ENCODE data around the gene SRRM4. TPM values are rescaled to one million over a fixed set of nuclear protein-coding genes. Genes with fewer than 3 reads are reported as not detected.
"Not testable (repeated sequence)": the region's sequence is repeated elsewhere in the genome, so short reads cannot be mapped to it uniquely, and the experiment has no call there.

SRRM4 gene
- total RNA-seq, 1 donor from 2014 or later, result under 0.01 TPM

- H3K27ac ChIP-seq (ENCODE audit: low read depth, low read length), result no peak overlapping the region
- no peak overlapping the region for H3K4me3 ChIP-seq (ENCODE audit: low read length in 3 of 3)
- peaks cover 5 to 15% (median 8%) of the 10 kb centered on the region in 3 donors for H3K27me3 ChIP-seq (ENCODE audit: control insufficient read depth in 3 of 3, insufficient read depth in 3 of 3, low read length in 3 of 3)
- H3K36me3 ChIP-seq (ENCODE audit: control insufficient read depth in 3 of 3, insufficient read depth in 3 of 3, low read length in 3 of 3), result no peaks in the 10 kb centered on the region
- no peaks in the 10 kb centered on the region for H3K9me3 ChIP-seq (ENCODE audit: control insufficient read depth in 3 of 3, low read length in 3 of 3)
- no peak overlapping the region for H3K9ac ChIP-seq (ENCODE audit: low read depth in 1 of 3, low read length in 3 of 3)
- no peaks in the 10 kb centered on the region for H3K4me1 ChIP-seq (ENCODE audit: control insufficient read depth in 3 of 3, insufficient read depth in 3 of 3, low read length in 3 of 3)
These were observed 43.0 kb downstream of the SRRM4 start for GRCh38 chr12:119024356-119024755.

- H3K27ac ChIP-seq (ENCODE audit: low read depth, low read length), result no peak overlapping the region
- H3K9ac ChIP-seq (ENCODE audit: low read depth in 1 of 3, low read length in 3 of 3), result no peak overlapping the region
- no peaks in the 10 kb centered on the region for H3K36me3 ChIP-seq (ENCODE audit: control insufficient read depth in 3 of 3, insufficient read depth in 3 of 3, low read length in 3 of 3)
- peaks cover 3 to 6% (median 5%) of the 10 kb centered on the region in 3 donors for H3K27me3 ChIP-seq (ENCODE audit: control insufficient read depth in 3 of 3, insufficient read depth in 3 of 3, low read length in 3 of 3)
- H3K9me3 ChIP-seq (ENCODE audit: control insufficient read depth in 3 of 3, low read length in 3 of 3), result no peaks in the 10 kb centered on the region
- H3K4me1 ChIP-seq (ENCODE audit: control insufficient read depth in 3 of 3, insufficient read depth in 3 of 3, low read length in 3 of 3), result no peaks in the 10 kb centered on the region
- no peak overlapping the region for H3K4me3 ChIP-seq (ENCODE audit: low read length in 3 of 3)
These were observed 44.4 kb downstream of the SRRM4 start for GRCh38 chr12:119025786-119026185.

GRCh38 chr12:119033332-119033731, 52.0 kb downstream of the SRRM4 start:
- H3K9ac ChIP-seq (ENCODE audit: low read depth in 1 of 3, low read length in 3 of 3); H3K9me3 ChIP-seq (ENCODE audit: control insufficient read depth in 3 of 3, low read length in 3 of 3); H3K4me3 ChIP-seq (ENCODE audit: low read length in 3 of 3); H3K27ac ChIP-seq (ENCODE audit: low read depth, low read length); H3K27me3 ChIP-seq (ENCODE audit: control insufficient read depth in 3 of 3, insufficient read depth in 3 of 3, low read length in 3 of 3); H3K36me3 ChIP-seq (ENCODE audit: control insufficient read depth in 3 of 3, insufficient read depth in 3 of 3, low read length in 3 of 3); H3K4me1 ChIP-seq (ENCODE audit: control insufficient read depth in 3 of 3, insufficient read depth in 3 of 3, low read length in 3 of 3): not testable (repeated sequence)

GRCh38 chr12:119036878-119037825, 55.8 kb downstream of the SRRM4 start:
- Histone ChIP-seq H3K9me3 (ENCODE audit: control insufficient read depth in 3 of 3, low read length in 3 of 3) (no peaks in the 10 kb centered on the region), H3K4me3 (ENCODE audit: low read length in 3 of 3) (no peak overlapping the region), H3K4me1 (ENCODE audit: control insufficient read depth in 3 of 3, insufficient read depth in 3 of 3, low read length in 3 of 3) (no peaks in the 10 kb centered on the region), H3K9ac (ENCODE audit: low read depth in 1 of 3, low read length in 3 of 3) (no peak overlapping the region), H3K27me3 (ENCODE audit: control insufficient read depth in 3 of 3, insufficient read depth in 3 of 3, low read length in 3 of 3) (no peaks in the 10 kb centered on the region), H3K36me3 (ENCODE audit: control insufficient read depth in 3 of 3, insufficient read depth in 3 of 3, low read length in 3 of 3) (no peaks in the 10 kb centered on the region), H3K27ac (ENCODE audit: low read depth, low read length) (no peak overlapping the region)

- Histone ChIP-seq H3K27ac (ENCODE audit: low read depth, low read length) (no peak overlapping the region), H3K27me3 (ENCODE audit: control insufficient read depth in 3 of 3, insufficient read depth in 3 of 3, low read length in 3 of 3) (no peaks in the 10 kb centered on the region), H3K9ac (ENCODE audit: low read depth in 1 of 3, low read length in 3 of 3) (no peak overlapping the region), H3K4me1 (ENCODE audit: control insufficient read depth in 3 of 3, insufficient read depth in 3 of 3, low read length in 3 of 3) (no peaks in the 10 kb centered on the region), H3K4me3 (ENCODE audit: low read length in 3 of 3) (no peak overlapping the region), H3K9me3 (ENCODE audit: control insufficient read depth in 3 of 3, low read length in 3 of 3) (peaks cover 0 to 2% (median 0%) of the 10 kb centered on the region in 3 donors), H3K36me3 (ENCODE audit: control insufficient read depth in 3 of 3, insufficient read depth in 3 of 3, low read length in 3 of 3) (no peaks in the 10 kb centered on the region)
These were observed 62.8 kb downstream of the SRRM4 start for GRCh38 chr12:119044094-119044493.

- H3K36me3 ChIP-seq (ENCODE audit: control insufficient read depth in 3 of 3, insufficient read depth in 3 of 3, low read length in 3 of 3), result no peaks in the 10 kb centered on the region
- H3K9ac ChIP-seq (ENCODE audit: low read depth in 1 of 3, low read length in 3 of 3), result no peak overlapping the region
- H3K27ac ChIP-seq (ENCODE audit: low read depth, low read length), result no peak overlapping the region
- H3K27me3 ChIP-seq (ENCODE audit: control insufficient read depth in 3 of 3, insufficient read depth in 3 of 3, low read length in 3 of 3), result no peaks in the 10 kb centered on the region
- H3K4me3 ChIP-seq (ENCODE audit: low read length in 3 of 3), result no peak overlapping the region
- no peaks in the 10 kb centered on the region for H3K4me1 ChIP-seq (ENCODE audit: control insufficient read depth in 3 of 3, insufficient read depth in 3 of 3, low read length in 3 of 3)
- peaks cover 0 to 7% (median 2%) of the 10 kb centered on the region in 3 donors for H3K9me3 ChIP-seq (ENCODE audit: control insufficient read depth in 3 of 3, low read length in 3 of 3)
These were observed 66.3 kb downstream of the SRRM4 start for GRCh38 chr12:119047641-119048040.

- no peaks in the 10 kb centered on the region for H3K36me3 ChIP-seq (ENCODE audit: control insufficient read depth in 3 of 3, insufficient read depth in 3 of 3, low read length in 3 of 3)
- peaks cover 0 to 7% (median 2%) of the 10 kb centered on the region in 3 donors for H3K9me3 ChIP-seq (ENCODE audit: control insufficient read depth in 3 of 3, low read length in 3 of 3)
- no peaks in the 10 kb centered on the region for H3K4me1 ChIP-seq (ENCODE audit: control insufficient read depth in 3 of 3, insufficient read depth in 3 of 3, low read length in 3 of 3)
- no peak overlapping the region for H3K9ac ChIP-seq (ENCODE audit: low read depth in 1 of 3, low read length in 3 of 3)
- H3K27ac ChIP-seq (ENCODE audit: low read depth, low read length), result no peak overlapping the region
- H3K4me3 ChIP-seq (ENCODE audit: low read length in 3 of 3), result no peak overlapping the region
- H3K27me3 ChIP-seq (ENCODE audit: control insufficient read depth in 3 of 3, insufficient read depth in 3 of 3, low read length in 3 of 3), result peaks cover 0 to under 1% (median 0%) of the 10 kb centered on the region in 3 donors
These were observed 69.3 kb downstream of the SRRM4 start for GRCh38 chr12:119050663-119051062.

GRCh38 chr12:119051474-119051873, 70.1 kb downstream of the SRRM4 start:
- H3K27me3 ChIP-seq (ENCODE audit: control insufficient read depth in 3 of 3, insufficient read depth in 3 of 3, low read length in 3 of 3), result peaks cover 0 to 4% (median 0%) of the 10 kb centered on the region in 3 donors
- H3K9ac ChIP-seq (ENCODE audit: low read depth in 1 of 3, low read length in 3 of 3), result no peak overlapping the region

GRCh38 chr12:119052001-119052400, 70.7 kb downstream of the SRRM4 start:
- no peak overlapping the region for H3K9ac ChIP-seq (ENCODE audit: low read depth in 1 of 3, low read length in 3 of 3)
- H3K4me3 ChIP-seq (ENCODE audit: low read length in 3 of 3), result no peak overlapping the region
- H3K36me3 ChIP-seq (ENCODE audit: control insufficient read depth in 3 of 3, insufficient read depth in 3 of 3, low read length in 3 of 3), result no peaks in the 10 kb centered on the region
- H3K27ac ChIP-seq (ENCODE audit: low read depth, low read length), result no peak overlapping the region
- H3K9me3 ChIP-seq (ENCODE audit: control insufficient read depth in 3 of 3, low read length in 3 of 3), result peaks cover 0 to 7% (median 2%) of the 10 kb centered on the region in 3 donors
- peaks cover 0 to 4% (median 0%) of the 10 kb centered on the region in 3 donors for H3K27me3 ChIP-seq (ENCODE audit: control insufficient read depth in 3 of 3, insufficient read depth in 3 of 3, low read length in 3 of 3)
- H3K4me1 ChIP-seq (ENCODE audit: control insufficient read depth in 3 of 3, insufficient read depth in 3 of 3, low read length in 3 of 3), result no peaks in the 10 kb centered on the region

More at GRCh38 chr12:119051474-119051873, 70.1 kb downstream of the SRRM4 start:
- peaks cover 0 to 7% (median 2%) of the 10 kb centered on the region in 3 donors for H3K9me3 ChIP-seq (ENCODE audit: control insufficient read depth in 3 of 3, low read length in 3 of 3)
- no peaks in the 10 kb centered on the region for H3K36me3 ChIP-seq (ENCODE audit: control insufficient read depth in 3 of 3, insufficient read depth in 3 of 3, low read length in 3 of 3)
- H3K4me1 ChIP-seq (ENCODE audit: control insufficient read depth in 3 of 3, insufficient read depth in 3 of 3, low read length in 3 of 3), result no peaks in the 10 kb centered on the region
- no peak overlapping the region for H3K27ac ChIP-seq (ENCODE audit: low read depth, low read length)
- H3K4me3 ChIP-seq (ENCODE audit: low read length in 3 of 3), result no peak overlapping the region

GRCh38 chr12:119055977-119056376, 74.6 kb downstream of the SRRM4 start:
- Histone ChIP-seq H3K36me3 (ENCODE audit: control insufficient read depth in 3 of 3, insufficient read depth in 3 of 3, low read length in 3 of 3) (no peaks in the 10 kb centered on the region), H3K4me3 (ENCODE audit: low read length in 3 of 3) (no peak overlapping the region), H3K27ac (ENCODE audit: low read depth, low read length) (no peak overlapping the region), H3K4me1 (ENCODE audit: control insufficient read depth in 3 of 3, insufficient read depth in 3 of 3, low read length in 3 of 3) (no peaks in the 10 kb centered on the region), H3K9me3 (ENCODE audit: control insufficient read depth in 3 of 3, low read length in 3 of 3) (peaks cover 0 to 5% (median 2%) of the 10 kb centered on the region in 3 donors), H3K9ac (ENCODE audit: low read depth in 1 of 3, low read length in 3 of 3) (no peak overlapping the region), H3K27me3 (ENCODE audit: control insufficient read depth in 3 of 3, insufficient read depth in 3 of 3, low read length in 3 of 3) (peaks cover 3 to 5% (median 4%) of the 10 kb centered on the region in 3 donors)
